ENCODE data around the gene TM9SF3. TPM values are rescaled to one million over a fixed set of nuclear protein-coding genes. Genes with fewer than 3 reads are reported as not detected.

TM9SF3 gene
- total and polyA plus RNA-seq, 2 of the 4 experiments (the other 2 are of a cell fraction) = 33.7 to 61.8 TPM

DNA sequence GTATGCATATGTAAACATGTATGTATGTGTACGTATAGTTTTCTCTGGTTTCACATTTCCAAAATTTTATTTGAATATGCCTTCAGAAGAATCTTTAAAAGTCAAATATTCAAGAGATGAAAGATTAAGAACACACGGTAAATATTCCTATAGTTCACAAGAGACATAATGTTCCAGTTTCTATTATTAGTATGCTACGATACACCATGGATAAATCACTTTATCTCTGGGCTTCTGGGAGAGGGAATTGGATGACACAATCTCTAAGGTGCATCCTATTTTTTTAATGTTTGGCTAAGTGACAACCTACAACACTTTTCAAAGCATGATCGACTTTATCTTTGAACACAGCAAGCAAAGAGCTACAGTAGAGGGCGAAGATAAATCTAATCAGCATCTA is 13.8 kb downstream of the TM9SF3 start:
- DNase-seq (no peak), ATAC-seq (ENCODE audit: low read depth) (no peak)
- Histone ChIP-seq H3K27me3 (ENCODE audit: control insufficient read depth, insufficient read depth, low read length) (no peaks in the 10 kb centered on the region), H4K8ac (ENCODE audit: low read depth in 2 of 2, low read length in 2 of 2) (no peak overlapping the region), H4K91ac (ENCODE audit: insufficient read depth, low read depth, low read length) (no peak overlapping the region), H3K4me3 (ENCODE audit: insufficient read depth, low read depth, low read length) (no peak overlapping the region), H2AK5ac (ENCODE audit: low read depth, low read length) (no peak overlapping the region), H3K27ac (ENCODE audit: insufficient read depth, low read length) (no peak overlapping the region), H3K23ac (ENCODE audit: low read depth, low read length) (no peak overlapping the region), H3K79me1 (ENCODE audit: low read depth in 1 of 2, low read length in 2 of 2) (peaks cover 3 to 49% of the 10 kb centered on the region in 2 experiments; a peak in 3 of 4 replicates), H2AK9ac (replicated peaks; ENCODE audit: low read depth, low read length, poor library complexity) (no peak overlapping the region), H3K4me2 (ENCODE audit: low read depth, low read length) (no peak overlapping the region), H3K9me1 (ENCODE audit: insufficient read depth, low read length) (peaks cover 11% of the 10 kb centered on the region), H3K14ac (replicated peaks; ENCODE audit: low read depth, low read length) (no peak overlapping the region), H2BK120ac (ENCODE audit: low read depth, low read length) (no peak overlapping the region), H3K36me3 (ENCODE audit: control insufficient read depth, insufficient read depth, low read length) (peaks cover 6% of the 10 kb centered on the region), H3K18ac (ENCODE audit: low read depth, low read length) (no peak overlapping the region), H2BK15ac (ENCODE audit: low read depth, low read length) (no peak overlapping the region), H2BK5ac (ENCODE audit: low read depth, low read length, poor library complexity, severe bottlenecking) (no peak overlapping the region), H3K9ac (ENCODE audit: low read depth, low read length) (no peak overlapping the region), H3K4ac (ENCODE audit: low read depth, low read length) (no peak overlapping the region), H2BK20ac (ENCODE audit: low read depth, low read length) (no peak overlapping the region), H4K5ac (ENCODE audit: low read depth, low read length) (no peak overlapping the region), H3K56ac (ENCODE audit: extremely low read depth, insufficient read depth, low read length) (no peak overlapping the region), H3K9me3 (ENCODE audit: control insufficient read depth, insufficient read depth, low read length) (no peaks in the 10 kb centered on the region), H4K20me1 (ENCODE audit: insufficient read depth, low read length) (peaks cover 84% of the 10 kb centered on the region), H3K4me1 (ENCODE audit: control insufficient read depth, insufficient read depth, low read length) (peaks cover 9% of the 10 kb centered on the region), H2AFZ (replicated peaks; ENCODE audit: low read length, poor library complexity) (no peak overlapping the region)
- intact Hi-C loops (cut with micrococcal nuclease) = no loop called here
- dilution Hi-C loops (cut with HindIII; ENCODE audit: low sequenced_read_pairs, unreplicated experiment) = no loop called here
- no peak for TF ChIP-seq MAFK (IDR thresholded peaks at IDR 0.05; ENCODE audit: low read depth, low read length)
- TF ChIP-seq MXI1 (IDR thresholded peaks at IDR 0.05; ENCODE audit: borderline replicate concordance, low read depth, low read length) = no peak
- TF ChIP-seq ELK1 (IDR thresholded peaks at IDR 0.05; ENCODE audit: borderline replicate concordance, low read depth, low read length) = no peak
- no peak for TF ChIP-seq SMC3 (IDR thresholded peaks at IDR 0.05; ENCODE audit: low read depth, low read length)
- no peak for TF ChIP-seq CHD1 (IDR thresholded peaks at IDR 0.05; ENCODE audit: low read depth, low read length)
- TF ChIP-seq MAZ (IDR thresholded peaks at IDR 0.05; ENCODE audit: borderline replicate concordance, low read depth, low read length) = no peak
- TF ChIP-seq USF2 (IDR thresholded peaks at IDR 0.05; ENCODE audit: low read depth, low read length) = no peak
- TF ChIP-seq FOS (IDR thresholded peaks at IDR 0.05; ENCODE audit: low read depth, low read length) = no peak
- no peak for TF ChIP-seq CEBPB (IDR thresholded peaks at IDR 0.05; ENCODE audit: low read depth, low read length)
- TF ChIP-seq NFE2L2 (IDR thresholded peaks at IDR 0.05; ENCODE audit: low read depth, low read length) = no peak
- no peak for TF ChIP-seq CTCF (conservative IDR thresholded peaks at IDR 0.05; ENCODE audit: low read depth, low read length)
- no peak for TF ChIP-seq POLR2A (IDR thresholded peaks at IDR 0.05; ENCODE audit: low read depth, low read length)
- TF ChIP-seq RCOR1 (IDR thresholded peaks at IDR 0.05; ENCODE audit: insufficient replicate concordance, low read length) = no peak
- BruUV-seq (replicated peaks) = no TSS peak
- WGBS, 2 experiments (ENCODE audit: extremely low coverage in 2 of 2, insufficient read length in 1 of 2) = no CpG with 5 or more reads among the region's 5 CpGs
- in situ Hi-C loops (cut with MboI; ENCODE audit: low sequenced_read_pairs) = no loop called here
- CTCF ChIA-PET = interaction anchor here (0.6 kb wide), 1 partner anchor 732 kb away, joined by 3 read pairs; no protein-coding TSS in a partner anchor
- POLR2A ChIA-PET (ENCODE audit: unreplicated experiment) = no interaction called here
